HUDEP-2 (cell line): ENCODE measurements around the gene CCNJ.
A peak's percentile ranks its signal among the peaks of the same experiment; 100 is the strongest.
"Not testable (repeated sequence)": the region's sequence is repeated elsewhere in the genome, so short reads cannot be mapped to it uniquely, and the experiment has no call there.

Experiments used
- DNase-seq, 76 experiments: peaks; one replicate each; lab custom pipeline; 2025; ENCODE audit not compliant: unreplicated experiment in 76 of 76; lab: John Stamatoyannopoulos, UW

Gene CCNJ

GRCh38 chr10:96043033-96043892, at the start of gene CCNJ:
TSS of gene CCNJ (plus strand) at chr10:96043583. CDS start at chr10:96044394, 811 bp downstream.
- DNase-seq = peak in 73 of 76 experiments; percentile 17 to 88 (median 65)

- DNase-seq = not testable (repeated sequence)
Observed at GRCh38 chr10:95994376-95994775, 49.0 kb upstream of the CCNJ start.

GRCh38 chr10:95998255-95998784, 45.1 kb upstream of the CCNJ start:
- no peak for DNase-seq

- no peak for DNase-seq
Observed at GRCh38 chr10:96013956-96014355, 29.4 kb upstream of the CCNJ start.

GRCh38 chr10:96014473-96015102, 28.8 kb upstream of the CCNJ start:
- peak in 1 of 76 experiments; percentile 5 for DNase-seq

GRCh38 chr10:96017191-96017687, 26.1 kb upstream of the CCNJ start:
- peak in 30 of 76 experiments; percentile 0 to 54 (median 36) for DNase-seq

- DNase-seq = no peak
Observed at GRCh38 chr10:96021332-96021731, 22.1 kb upstream of the CCNJ start.

- no peak for DNase-seq
Observed at GRCh38 chr10:96022739-96023138, 20.6 kb upstream of the CCNJ start.

- no peak for DNase-seq
Observed at GRCh38 chr10:96023168-96023567, 20.2 kb upstream of the CCNJ start.

GRCh38 chr10:96025566-96025965, 17.8 kb upstream of the CCNJ start:
- DNase-seq = peak in 19 of 76 experiments; percentile 3 to 40 (median 10)

GRCh38 chr10:96034625-96035024, 8.8 kb upstream of the CCNJ start:
- no peak for DNase-seq

GRCh38 chr10:96038476-96039387, 4.7 kb upstream of the CCNJ start:
- DNase-seq = no peak

- no peak for DNase-seq
Observed at GRCh38 chr10:96041146-96041545, 2.2 kb upstream of the CCNJ start.

GRCh38 chr10:96043893-96044715, 721 bp downstream of the CCNJ start:
- peak in 46 of 76 experiments; percentile 3 to 63 (median 35) for DNase-seq

GRCh38 chr10:96044736-96045135, 1.4 kb downstream of the CCNJ start:
- DNase-seq = peak in 19 of 76 experiments; percentile 4 to 59 (median 17)

GRCh38 chr10:96046546-96046945, 3.2 kb downstream of the CCNJ start:
- no peak for DNase-seq

- no peak for DNase-seq
Observed at GRCh38 chr10:96047004-96047649, 3.7 kb downstream of the CCNJ start.

GRCh38 chr10:96047925-96048324, 4.5 kb downstream of the CCNJ start:
- DNase-seq = not testable (repeated sequence)

GRCh38 chr10:96049340-96049739, 6.0 kb downstream of the CCNJ start:
- DNase-seq = no peak
